ENCODE measurements around the gene ADGRG3.
A peak's percentile ranks its signal among the peaks of the same experiment; 100 is the strongest.

ADGRG3 gene

DNA sequence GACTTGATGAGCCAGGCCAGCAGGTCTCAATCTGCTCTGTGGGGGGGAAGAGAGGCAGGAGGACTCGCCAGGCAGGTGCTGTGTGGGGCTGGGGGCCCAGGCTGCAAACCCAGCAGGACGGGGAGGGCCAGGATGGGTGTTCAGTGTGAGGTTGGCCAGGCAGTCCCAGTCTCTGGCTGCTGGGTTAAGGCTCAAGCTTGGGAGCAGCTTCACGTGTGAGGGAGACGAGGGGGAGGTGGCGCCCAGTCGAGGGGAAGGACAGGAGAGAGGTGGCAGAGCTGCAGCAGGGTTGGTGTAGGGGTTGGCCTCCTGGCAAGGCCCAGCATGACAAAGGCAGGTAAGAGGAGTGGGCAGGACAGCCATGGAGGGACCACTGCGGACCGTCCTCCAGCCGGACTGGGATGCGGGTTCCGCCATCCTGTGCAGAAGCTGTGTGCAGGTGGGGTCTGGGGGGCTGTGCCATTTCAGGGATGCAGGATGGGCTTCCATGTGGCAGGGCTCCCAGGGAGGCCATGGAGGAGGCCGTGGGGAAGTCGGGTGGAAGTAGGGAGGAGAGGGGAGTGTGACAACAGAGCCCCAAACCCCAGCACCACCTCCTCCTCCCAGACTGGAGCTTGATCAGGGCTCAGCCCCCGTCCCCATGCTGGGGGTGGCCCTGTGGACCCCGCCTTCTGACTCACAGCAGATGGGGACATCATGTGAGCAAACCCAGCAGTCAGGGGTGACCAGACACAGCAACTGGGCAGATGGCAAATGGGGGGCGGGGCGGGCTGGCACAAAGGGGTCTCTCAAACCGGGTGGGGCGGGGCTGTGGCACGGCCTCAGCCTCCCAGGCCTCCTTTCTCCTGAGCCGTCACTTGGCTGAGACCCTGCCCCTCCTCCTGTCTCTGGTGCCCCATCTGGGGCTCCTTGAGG is 36.9 kb upstream of the ADGRG3 start:
- no peak for DNase-seq

DNA sequence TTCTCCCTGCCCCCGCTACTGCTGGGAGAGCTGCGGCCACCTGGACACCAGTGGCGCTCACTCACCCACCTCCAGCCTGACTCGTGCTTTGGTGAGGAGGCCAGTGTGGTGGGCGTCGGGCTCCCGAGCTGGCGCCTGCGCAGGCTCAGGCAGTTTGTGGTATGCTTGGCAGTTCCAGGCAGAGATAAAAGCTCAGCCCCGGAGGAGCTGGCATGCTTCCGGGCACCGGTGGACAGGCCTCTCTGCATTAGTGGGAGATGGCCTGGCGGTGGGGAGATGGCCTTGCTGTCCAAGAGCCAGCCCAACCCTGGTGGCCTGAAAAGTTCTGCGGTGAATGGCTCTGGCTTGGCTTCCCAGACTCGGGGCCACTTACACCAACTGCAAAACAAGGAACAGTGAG is 35.5 kb upstream of the ADGRG3 start:
- DNase-seq: no peak

DNA sequence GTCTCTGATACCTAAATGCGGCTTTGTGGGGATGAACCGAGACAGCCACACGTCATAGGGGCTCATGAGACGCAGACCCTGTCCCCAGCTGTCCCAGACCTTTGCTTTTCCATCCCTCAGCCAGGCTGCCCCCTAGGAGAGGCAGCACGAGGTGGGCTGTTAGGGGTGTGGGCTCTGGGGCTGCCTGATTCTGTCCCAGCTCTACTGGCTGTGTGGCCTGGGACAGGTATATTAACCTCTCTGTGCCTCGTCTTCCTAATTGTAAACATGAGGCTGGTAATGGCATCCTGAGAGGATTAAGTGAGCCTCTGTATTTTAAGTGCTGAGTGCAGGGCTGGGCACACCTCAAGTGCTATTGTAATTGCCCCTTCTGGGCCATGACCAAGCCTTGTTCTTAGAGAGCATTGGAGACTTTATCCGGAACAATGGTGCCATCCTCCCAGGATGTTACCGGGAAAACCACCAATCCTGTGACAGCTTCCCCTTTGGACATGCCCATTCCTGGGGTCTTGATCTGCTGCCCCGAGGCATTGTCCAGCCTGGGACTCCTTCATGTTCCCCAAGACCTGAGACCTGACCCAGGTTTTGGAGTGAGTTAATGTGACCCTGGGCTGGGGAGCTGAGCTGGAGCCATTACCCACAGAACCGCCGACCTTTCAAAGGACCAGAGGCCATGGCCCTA is 34.6 kb upstream of the ADGRG3 start:
- no peak for DNase-seq

DNA sequence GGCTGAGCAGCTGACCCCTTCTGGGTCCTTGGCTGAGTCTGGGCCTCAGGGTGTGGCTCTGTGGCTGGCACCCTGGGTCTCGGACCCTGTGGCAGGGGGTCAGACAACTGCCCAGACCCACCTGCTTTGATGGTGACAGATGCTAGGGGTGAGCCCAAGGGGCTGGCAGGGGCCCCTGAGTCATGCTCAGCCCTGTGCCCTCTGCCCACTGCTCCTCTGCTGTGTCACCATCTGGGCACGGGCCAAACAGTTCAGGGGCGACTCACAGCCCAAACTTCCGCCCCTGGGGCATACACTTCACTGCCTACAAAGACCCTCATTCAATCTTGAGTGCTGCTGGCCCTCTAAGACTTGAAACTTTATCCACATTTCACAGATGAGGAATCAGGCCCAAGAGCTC is 33.9 kb upstream of the ADGRG3 start:
- peak; percentile 82 for DNase-seq

DNA sequence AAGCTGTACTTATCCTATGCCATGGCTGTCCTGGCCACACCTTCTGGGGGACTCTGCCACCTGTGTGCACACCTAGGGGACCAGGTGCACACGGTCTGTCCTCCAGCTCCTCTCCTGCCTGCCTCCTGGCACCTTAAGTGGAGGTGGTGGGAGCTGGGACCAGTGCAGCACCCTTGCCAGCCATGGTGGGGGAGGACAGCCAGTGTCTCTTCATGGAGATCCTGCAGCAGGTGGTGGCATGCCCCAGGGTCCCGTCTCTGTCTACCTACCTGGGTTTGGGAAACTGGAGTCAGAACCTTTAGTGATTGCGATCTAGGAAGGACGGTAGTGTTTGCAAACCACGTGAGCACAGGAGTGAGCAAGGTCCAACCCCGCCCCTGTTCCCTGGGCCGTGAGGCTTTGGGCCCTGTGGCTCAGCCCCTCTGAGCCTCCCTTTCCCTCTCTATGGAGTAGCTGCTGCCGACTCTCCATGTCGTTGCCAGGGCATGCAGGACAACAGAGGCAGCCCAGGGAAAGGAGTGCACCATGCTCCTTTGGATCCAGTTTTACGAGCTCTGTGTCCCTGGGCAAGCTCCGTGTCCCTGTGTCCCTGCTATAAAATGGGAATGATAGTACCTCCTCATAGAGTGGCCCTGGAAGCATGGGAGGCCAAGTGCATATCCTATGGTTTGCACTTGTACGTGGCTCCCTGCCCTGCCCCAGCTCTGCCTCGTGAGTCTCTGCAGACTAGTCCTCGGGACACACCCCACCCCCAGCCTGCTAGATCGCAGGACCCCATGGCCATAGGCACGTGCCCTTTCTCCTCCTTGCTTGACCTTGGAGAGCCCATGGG is 32.6 kb upstream of the ADGRG3 start:
- no peak for DNase-seq

DNA sequence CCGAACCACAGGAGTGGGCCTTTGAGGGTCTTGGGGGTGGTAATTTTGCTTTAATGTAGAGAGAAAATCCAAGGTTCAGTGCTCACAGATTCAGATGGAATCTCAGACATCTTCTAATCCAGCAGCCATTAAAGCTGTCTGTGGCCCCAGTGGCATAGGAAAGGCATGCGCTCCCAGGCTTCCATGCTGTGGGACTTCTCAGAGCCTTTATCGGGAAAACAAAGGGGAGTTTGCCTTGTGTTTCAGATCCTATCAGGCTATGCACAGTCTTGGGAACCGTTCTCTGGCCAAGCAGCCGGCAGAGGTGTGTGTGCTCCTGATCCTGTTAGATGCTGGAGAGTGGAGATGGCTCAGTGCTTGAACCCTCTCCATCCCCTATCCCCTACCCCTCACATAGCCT is 31.9 kb upstream of the ADGRG3 start:
- DNase-seq: no peak

DNA sequence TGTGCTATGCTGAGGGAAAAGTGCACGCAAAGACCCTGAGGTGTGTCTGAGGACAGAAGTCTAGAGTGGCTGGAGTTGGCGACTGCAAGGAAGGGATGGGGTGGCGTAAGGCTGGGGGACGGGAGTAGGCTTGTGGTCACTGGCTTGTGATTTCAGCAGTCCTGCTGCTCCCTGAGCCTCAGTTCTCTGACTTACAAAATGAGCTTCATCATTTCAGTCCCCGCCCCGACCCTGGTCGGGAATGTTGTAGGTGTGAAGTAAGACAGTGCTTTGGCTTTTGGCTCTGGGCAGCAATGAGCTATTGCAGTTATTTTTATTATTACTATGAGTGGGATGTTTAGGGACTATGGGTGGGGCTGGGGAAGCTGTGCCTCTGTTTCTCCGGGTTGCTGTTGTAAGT is 31.1 kb upstream of the ADGRG3 start:
- no peak for DNase-seq

DNA sequence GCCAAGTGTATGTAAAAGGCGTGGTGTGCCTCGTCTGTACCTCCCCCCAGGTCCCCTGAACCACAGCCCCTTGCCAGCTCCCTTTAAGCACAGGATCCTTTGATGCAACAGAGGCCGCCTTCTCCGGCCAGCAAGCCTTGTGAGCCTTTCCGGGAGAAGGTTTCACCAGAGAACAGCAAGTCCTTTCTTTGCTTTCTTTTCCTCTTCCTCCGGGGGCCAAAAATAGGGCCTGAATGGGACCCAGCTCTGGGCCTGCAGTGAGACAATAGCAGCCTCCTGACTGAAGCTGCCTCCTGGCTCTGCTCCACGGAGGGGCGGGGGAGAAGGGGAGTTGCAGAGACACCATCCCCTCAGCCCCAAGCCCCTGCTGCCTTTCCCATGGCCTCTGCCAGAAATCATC is 30.7 kb upstream of the ADGRG3 start:
- no peak for DNase-seq

DNA sequence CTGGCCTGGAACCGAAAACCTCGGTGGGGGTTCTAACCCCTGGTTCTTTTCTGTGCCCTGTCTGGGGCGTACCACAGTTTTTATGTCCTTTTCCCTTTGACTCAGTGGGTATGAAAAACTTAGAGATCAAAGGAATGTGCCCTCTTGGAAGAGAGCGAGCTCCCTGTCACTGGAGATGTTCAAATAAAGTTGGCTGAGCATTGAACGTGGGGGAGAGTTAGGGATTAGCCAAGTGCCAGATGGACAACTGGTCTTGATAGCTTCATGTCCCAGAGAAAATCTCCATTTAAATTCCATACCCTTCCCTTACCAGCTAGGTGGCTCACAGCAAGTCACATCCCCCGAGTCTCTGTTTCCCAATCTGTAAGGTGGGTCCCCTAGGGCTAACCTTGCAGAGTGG is 30.1 kb upstream of the ADGRG3 start:
- DNase-seq: no peak

DNA sequence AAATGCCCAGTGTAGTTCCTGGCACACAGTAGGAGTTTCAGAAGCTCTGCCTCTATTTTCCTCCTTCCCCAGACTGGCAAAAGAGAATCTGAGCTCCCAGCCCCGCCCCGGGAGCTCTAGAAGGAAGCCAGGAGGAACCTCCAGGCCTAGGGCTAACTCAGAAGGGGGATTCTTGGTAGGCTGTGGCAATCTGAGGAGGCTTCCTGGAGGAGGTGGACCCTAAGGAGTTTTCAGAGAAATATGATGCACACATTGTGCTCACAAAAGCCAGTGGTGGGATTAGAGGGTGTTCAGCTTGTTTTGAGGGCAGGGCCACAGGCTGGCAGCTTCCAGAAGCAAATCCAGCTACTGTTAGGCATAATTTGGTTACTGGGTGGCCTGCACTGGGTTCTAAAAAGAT is 29.7 kb upstream of the ADGRG3 start:
- DNase-seq: no peak

DNA sequence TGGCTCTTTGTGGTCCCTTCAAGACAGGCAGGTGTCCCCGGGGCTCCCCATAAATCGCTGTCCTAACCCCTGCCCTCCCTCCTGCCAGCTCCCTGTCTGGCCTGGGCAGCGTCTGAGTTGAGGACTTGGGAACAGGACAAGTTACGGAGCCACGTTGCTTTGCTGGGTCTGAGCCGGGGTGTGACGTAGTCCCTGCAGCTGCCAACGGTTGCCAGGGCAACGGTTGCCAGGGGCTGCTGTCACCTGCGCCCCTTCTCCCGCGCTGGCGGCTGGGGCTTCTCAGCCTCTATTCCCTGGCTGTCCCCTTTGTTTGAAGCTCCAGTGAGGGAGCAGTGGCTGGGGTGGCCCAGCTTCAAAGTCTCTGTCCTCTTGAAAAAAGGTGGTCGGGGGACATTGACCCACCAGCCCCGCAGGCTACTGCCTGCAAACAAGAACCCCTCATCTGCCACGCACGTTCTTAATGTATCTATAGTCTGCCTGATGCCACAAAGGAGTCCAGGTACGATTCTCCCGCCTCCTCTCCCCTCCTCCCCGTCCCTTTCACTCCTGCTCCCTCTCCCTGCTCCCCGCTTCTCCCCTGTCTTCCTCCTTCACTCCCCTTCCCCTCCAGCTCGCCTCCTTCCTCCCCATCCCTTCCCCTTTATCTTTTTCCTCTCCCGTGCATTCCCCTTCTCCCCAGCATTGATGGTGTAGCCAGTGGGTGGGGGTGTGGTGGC is 28.8 kb upstream of the ADGRG3 start:
- no peak for DNase-seq

DNA sequence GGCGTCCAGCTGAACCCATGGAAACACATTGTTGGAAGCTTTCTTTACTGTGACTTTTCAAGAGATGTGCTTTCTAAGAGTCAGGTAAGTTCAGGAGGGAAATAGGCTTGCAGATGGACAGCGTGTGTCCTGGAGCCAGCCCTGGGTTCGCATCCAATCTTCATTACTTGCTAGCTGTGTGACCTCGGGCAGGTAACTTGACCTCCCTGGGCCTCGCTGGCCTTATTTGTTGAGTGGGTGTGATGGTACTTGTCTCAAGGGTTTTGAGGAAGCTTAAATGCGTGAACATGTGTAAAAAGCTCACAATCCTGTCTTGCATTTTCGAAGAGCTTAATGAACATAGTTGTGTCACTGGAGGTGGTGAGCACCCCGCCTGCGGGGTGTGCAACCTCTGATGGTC is 27.9 kb upstream of the ADGRG3 start:
- no peak for DNase-seq

DNA sequence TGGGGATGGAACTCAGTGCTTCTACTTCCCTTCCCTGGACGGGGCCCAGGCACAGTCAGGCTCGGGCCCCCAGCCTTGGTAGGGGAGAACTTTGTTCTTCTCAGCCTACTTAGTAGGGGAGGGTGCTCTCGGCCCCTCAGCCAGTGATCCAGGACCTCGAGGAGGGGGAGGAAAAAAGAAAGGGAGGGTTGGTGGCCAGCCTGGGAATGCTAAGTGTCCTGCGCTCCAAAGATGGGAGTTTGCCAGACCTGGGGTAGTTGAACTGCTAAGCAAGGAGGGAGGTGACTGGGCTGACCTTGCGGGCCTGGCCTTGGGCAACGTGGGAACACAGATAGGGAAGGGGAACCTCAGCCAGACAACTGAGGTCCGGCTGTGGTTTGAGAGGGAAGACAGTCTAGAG is 27.5 kb upstream of the ADGRG3 start:
- DNase-seq: no peak

DNA sequence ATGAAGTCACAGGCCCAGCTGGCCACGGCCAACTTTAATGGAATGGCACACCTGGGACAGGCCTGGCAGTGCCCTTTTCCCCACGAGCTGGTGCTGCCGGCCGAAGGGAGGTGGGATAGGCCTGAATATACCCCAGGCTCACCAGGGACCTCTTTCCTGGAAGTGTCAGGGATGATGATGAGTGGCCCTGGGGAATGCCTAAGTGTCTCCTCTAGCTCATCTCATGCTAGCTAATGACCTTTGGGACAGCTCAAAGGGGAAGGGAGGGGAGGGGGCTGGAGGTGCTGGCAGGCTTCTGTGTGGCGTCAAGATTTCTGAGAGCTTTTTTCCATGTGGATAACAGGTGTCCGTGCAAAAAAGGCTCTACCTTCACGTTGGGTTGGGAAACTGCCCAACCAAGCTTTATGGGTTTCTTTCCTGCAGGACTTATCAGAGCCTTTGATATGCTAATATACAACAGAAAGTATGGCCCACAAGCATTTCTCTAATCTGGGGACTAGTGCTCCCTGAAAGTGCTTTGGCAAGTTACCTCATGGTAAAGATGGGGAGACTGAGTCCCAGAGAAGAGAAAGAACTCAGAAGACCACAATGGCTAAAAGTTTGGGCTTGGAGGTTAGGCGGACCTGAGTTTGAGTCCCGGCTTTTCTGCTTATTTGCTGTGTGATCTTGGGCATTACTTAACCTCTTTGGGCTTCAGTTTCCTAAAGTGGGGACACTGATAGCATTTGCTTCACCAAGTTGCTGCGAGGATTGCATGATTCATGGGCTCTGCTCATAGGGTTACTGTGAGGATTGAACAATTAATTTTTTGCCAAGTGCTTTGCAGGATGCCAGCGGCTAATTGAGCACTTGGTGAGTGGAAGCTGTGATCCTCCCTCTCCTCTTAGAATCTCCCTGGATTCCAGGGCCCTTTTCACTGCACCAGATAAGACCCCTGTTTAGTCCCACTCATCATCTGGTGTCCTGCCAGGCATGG is 25.7 kb upstream of the ADGRG3 start:
- no peak for DNase-seq

DNA sequence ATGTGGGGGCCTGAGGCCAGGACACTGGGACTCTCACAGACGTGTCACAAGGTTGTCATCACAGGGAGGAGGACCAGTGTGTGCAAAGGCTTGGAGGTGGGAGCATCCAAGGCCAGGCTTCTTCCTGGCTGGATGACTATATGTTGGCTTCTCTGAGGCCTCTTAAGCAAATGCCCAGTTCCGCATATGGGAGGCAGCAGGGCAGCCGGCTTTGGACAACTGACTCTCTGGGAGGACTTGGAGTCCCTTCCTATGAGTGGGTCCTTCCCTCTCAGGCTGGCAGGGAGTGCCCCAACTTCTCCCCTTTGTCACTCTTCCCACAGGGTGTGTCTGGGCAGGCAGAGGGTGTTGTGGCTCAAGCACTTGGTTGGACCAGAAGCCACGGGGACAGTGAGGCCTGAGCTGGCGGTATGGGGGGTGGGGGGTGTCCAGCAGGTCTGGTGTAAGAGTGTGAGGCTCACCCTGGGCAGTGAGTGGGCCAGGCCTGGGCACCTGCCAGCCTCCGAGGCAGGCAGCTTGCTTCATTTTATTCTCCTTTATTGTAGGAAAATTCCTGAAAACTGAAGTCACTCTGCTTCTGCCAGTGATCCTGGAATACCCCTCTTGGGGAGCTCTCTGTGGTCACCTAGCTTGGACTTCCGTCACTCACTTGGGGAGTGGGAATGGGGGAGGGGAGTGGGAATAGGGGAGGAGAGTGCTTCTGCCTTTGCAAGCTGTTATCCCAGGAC is 24.8 kb upstream of the ADGRG3 start:
- DNase-seq: peak; percentile 64

DNA sequence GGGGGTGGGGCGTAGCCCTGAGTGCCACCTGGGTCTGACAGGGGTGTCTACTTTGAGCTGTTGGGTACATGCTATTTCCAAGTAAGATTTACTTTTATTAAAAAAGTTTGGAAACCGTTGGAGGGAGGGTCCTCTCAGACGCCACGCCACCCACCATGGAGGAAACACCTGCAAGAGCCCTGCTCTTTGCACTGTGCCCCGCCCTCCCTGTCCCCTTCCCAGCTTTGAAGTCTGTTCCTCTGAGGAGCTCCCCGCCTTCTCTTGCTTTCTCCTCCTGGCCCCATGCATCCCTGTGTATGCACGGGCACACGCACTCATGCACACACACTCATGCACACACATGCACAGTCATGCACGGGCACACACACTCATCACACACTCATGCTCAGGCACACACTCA is 24.2 kb upstream of the ADGRG3 start:
- DNase-seq: no peak

DNA sequence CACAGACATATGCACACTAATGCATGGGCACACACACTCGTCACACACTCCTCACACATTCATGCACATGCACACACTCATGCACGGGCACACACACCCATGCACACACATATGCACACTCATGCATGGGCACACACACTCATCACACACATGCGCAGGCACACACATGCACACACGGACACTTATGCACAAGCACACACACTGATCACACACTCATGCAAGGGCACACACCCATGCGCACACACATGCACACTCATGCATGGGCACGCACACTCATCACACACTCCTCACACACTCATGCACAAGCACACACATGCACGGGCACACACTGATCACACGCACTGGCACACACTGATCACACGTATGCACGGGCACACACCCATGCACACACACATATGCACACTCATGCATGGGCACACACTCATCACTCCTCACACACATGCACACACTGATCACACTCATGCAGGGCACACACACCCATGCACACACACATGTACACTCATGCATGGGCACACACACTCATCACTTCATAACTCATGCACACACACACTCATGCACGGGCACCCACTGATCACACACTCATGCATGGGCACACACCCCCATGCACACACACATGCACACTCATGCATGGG is 23.6 kb upstream of the ADGRG3 start:
- DNase-seq: no peak

DNA sequence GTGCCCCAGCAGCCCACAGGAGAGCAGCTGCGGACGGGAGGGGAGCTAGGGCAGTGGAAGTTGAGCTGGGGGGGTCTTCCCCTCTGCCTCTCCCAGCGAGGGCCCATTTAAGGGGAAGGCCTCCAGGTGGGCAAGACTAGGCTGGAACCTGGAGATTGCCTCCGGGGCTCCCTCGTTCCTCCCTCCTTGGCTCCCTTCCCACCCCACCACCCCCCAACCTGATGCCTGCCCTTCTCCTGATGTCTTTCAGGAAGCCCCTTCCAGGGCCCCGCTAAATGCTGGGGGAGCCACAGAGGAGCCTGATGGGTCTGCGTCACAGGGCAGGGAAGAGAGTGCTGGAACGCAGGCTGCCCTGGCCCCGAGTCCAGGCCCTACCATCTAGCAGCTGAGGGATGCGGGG is 22.9 kb upstream of the ADGRG3 start:
- no peak for DNase-seq

DNA sequence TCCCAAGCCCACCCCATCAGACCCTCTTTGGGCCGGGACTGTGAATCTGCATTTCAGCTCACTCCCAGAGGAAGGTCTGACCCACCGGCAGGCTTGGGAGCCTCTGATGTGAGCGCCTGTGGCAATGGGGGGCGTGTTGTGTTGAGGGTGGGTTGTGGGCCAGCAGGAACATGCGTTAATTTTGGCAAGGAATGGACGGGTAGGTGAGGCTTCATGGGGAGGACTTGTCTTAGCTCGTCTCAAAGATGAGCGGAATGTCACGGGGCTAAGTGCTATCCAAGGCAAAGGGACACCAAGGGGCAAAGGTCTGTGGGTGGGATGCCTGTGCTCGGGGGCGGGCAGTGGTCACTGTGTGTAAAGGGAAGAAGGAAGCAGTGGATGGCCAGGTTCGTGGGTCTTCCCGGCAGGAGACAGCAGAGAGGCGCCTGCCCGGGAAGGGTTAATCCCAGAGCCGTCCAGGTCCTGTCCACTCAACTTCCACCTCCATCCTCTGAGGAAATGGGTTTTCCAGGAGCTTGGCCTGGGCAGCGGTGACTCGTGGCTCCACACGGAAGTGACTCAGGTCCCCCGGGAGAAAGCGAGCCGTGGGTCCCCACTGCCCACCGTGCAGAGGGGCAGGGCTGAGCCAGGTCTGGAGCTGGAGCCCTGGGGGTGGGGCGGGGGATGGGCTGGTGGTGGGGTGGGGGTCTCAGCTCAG is 22.3 kb upstream of the ADGRG3 start:
- peak; percentile 72 for DNase-seq
